RWPE1 (cell line): ENCODE data around the gene CYTH1.

Source experiments
- CTCF ChIA-PET: fragments of 350-600 bp; sonication (Branson Sonifier 250); formaldehyde crosslinking; extraction: SDS; loops from one replicate; lab custom pipeline; 2021; lab: Yijun Ruan, JAX
- POLR2A ChIA-PET: fragments of 400-600 bp; formaldehyde crosslinking; extraction: SDS; loops from one replicate; lab custom pipeline; 2020; ENCODE audit warnings: antibody characterized with exemption; ENCODE audit not compliant: low non-redundant PET; lab: Yijun Ruan, JAX
- DNase-seq: peaks from one replicate; pipeline ENCODE4 v3.0.0; 2012; ENCODE audit warnings: low spot score
- H3K27ac ChIP-seq: fragments of 450-650 bp; 2 replicates; pipeline ENCODE4 v1.5.1; 2017
- TF ChIP-seq, protein P1 (sequence below): fragments of 450-650 bp; conservative IDR thresholded peaks from 2 replicates; pipeline ENCODE4 v1.5.1; 2017; ENCODE audit warnings: low read depth, mild to moderate bottlenecking

Gene CYTH1

GRCh38 chr17:78819402-78819801 is 37.3 kb upstream of the CYTH1 start:
- POLR2A ChIA-PET, result interaction anchor here (0.6 kb wide), 1 partner anchor 13 kb away, joined by 3 read pairs; no protein-coding TSS in a partner anchor
- CTCF ChIA-PET, result interaction anchor here (0.6 kb wide), 1 partner anchor 12 kb away, joined by 4 read pairs; no protein-coding TSS in a partner anchor
- H3K27ac ChIP-seq, result no peak overlapping the region

DNA sequence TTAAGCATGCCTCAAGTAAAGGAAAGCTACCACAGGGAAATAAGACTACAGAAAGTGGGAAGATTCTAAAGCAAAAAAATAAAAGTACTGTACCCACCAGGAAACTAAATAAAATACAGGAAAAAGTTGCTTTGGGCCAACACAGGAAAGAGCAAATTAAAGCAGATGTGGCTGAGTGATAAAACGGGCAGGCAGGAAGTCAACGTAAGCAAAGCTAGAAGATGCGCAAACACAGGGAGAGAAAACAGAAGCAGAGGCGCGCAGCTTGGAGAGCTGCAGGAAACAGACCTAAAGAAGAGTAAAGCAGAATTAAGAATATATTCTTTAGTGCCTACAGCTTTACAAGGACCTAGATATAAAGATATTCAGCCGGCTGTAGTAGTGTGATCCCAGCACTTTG is 36.9 kb upstream of the CYTH1 start:
- CTCF ChIA-PET, result no interaction called here
- TF ChIP-seq, protein P1, sequence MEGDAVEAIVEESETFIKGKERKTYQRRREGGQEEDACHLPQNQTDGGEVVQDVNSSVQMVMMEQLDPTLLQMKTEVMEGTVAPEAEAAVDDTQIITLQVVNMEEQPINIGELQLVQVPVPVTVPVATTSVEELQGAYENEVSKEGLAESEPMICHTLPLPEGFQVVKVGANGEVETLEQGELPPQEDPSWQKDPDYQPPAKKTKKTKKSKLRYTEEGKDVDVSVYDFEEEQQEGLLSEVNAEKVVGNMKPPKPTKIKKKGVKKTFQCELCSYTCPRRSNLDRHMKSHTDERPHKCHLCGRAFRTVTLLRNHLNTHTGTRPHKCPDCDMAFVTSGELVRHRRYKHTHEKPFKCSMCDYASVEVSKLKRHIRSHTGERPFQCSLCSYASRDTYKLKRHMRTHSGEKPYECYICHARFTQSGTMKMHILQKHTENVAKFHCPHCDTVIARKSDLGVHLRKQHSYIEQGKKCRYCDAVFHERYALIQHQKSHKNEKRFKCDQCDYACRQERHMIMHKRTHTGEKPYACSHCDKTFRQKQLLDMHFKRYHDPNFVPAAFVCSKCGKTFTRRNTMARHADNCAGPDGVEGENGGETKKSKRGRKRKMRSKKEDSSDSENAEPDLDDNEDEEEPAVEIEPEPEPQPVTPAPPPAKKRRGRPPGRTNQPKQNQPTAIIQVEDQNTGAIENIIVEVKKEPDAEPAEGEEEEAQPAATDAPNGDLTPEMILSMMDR, result no peak
- POLR2A ChIA-PET, result no interaction called here
- no peak for DNase-seq
- H3K27ac ChIP-seq, result no peak overlapping the region

More at GRCh38 chr17:78819402-78819801, 37.3 kb upstream of the CYTH1 start:
- DNase-seq, result no peak
- TF ChIP-seq, protein P1, result no peak

DNA sequence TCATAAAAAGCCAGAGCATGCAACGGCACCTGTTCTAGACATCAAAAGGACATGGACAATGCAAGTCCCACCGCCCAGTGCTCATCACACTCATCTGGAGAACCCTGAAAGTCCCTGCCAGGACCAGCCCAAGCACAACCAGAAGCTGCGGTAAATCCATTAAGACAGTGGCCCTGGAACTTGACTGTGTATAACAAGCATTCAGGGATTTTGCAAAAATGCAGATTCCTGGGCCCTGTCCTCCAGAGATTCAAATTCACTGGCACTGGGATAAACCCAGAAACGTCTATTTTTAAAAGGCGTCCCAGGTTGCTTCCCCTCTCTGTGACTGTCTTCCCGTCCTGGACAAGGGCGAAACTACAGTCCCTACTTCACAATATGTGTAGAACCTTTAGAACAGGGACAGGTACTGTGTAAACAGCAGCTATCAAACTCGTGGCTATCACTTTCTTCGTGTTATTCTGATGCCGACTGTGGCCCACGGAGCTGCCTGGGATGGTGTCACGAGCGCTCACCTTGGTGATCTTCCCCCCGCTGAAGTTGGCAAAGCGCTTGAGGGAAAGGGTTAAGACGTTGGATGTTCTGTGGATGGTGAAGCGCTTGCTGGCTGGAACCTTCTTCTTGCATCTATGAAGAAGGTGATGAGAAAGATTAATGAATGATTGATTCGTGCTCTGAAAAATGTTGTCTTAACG is 36.2 kb upstream of the CYTH1 start:
- TF ChIP-seq, protein P1, result no peak
- ChIA-PET POLR2A (no interaction called here), CTCF (no interaction called here)
- no peak for DNase-seq
- H3K27ac ChIP-seq, result no peak overlapping the region

DNA sequence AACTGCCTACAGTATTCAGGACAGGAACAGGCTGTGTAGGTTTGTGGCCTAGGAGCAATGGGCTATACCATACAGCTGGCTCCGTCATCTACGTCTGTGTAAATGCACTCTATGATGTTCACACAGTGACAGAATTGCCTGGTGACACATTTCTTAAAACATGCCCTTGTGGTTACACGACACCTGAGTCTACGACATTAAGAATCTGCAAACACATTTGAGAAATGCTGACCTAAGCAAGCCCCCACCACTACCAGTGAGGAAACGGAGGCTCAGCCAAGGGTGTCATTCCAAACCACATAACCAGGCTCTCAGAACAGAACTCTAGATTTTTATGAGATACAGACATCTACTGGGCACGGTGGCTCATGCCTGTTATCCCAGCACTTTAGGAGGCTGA is 35.0 kb upstream of the CYTH1 start:
- POLR2A ChIA-PET, result no interaction called here
- DNase-seq, result no peak
- no peak overlapping the region for H3K27ac ChIP-seq
- CTCF ChIA-PET, result no interaction called here
- TF ChIP-seq, protein P1, result no peak

GRCh38 chr17:78815696-78816095 is 33.6 kb upstream of the CYTH1 start:
- no peak overlapping the region for H3K27ac ChIP-seq
- no peak for DNase-seq
- TF ChIP-seq, protein P1, result no peak
- POLR2A ChIA-PET, result no interaction called here
- CTCF ChIA-PET, result interaction anchor here (0.5 kb wide), 1 partner anchor 202 kb away, joined by 3 read pairs; no protein-coding TSS in a partner anchor

- DNase-seq, result no peak
- no peak overlapping the region for H3K27ac ChIP-seq
- ChIA-PET CTCF (no interaction called here), POLR2A (no interaction called here)
- TF ChIP-seq, protein P1, result no peak
Observed at GRCh38 chr17:78812855-78813254, 30.8 kb upstream of the CYTH1 start.
